DOHH2 (cell line): ENCODE measurements around the gene RALGAPA2.

Source experiments
- CTCF ChIP-seq: fragments of 200-600 bp; sonication (generic); IDR thresholded peaks from one replicate; pipeline ENCODE4 v1.5.1; 2014; ENCODE audit warnings: antibody characterized with exemption, mild to moderate bottlenecking, low read depth, low read length; ENCODE audit not compliant: poor library complexity, severe bottlenecking
- EZH2phosphoT487 ChIP-seq: fragments of 200-600 bp; sonication (generic); IDR thresholded peaks from 2 replicates; pipeline ENCODE4 v1.6.1; 2017; ENCODE audit warnings: borderline replicate concordance, mild to moderate bottlenecking, antibody characterized with exemption, low read length, moderate library complexity, mixed read lengths

DNA sequence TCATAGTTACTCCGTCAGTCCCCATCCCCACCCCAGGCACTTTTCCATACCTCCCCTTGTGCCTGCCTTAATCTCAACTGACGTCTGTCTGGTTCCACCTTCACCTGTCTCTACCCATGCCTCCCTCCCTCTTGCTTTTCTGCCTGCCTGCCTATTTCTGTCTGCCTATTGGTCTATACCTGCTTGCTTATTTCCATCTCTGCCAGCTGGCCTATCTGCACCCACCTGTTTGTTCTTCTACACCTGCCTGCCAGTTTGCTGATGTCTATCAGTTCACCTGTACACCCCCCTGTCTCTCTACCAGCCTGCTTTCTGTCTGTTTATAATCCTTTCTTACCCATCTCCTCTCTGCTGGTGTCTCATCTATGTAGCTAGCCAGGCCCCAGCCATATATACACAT is 87.5 kb downstream of the RALGAPA2 start:
- TF ChIP-seq CTCF (no peak), EZH2phosphoT487 (no peak)
